Activated CD4-positive, alpha-beta T cell treated with anti-CD3 and anti-CD28 coated beads, Interleukin-2, amount 10 ng/mL, durations not matched to agents 24 days and 14 days (primary cell): ENCODE results near the gene PNO1. TPM values are rescaled to one million over a fixed set of nuclear protein-coding genes. Genes with fewer than 3 reads are reported as not detected.
"Not testable (repeated sequence)": the region's sequence is repeated elsewhere in the genome, so short reads cannot be mapped to it uniquely, and the experiment has no call there.

ENCODE experiments used
- DNase-seq: peaks from one replicate; pipeline ENCODE4 v3.0.0; 2022
- H3K27ac Mint-ChIP-seq: one replicate; pipeline ENCODE4 v1.8.0; 2022; ENCODE audit warnings: mild to moderate bottlenecking, mixed read lengths
- H3K27me3 Mint-ChIP-seq: one replicate; pipeline ENCODE4 v1.8.0; 2022; ENCODE audit warnings: mixed read lengths
- H3K36me3 Mint-ChIP-seq: one replicate; pipeline ENCODE4 v1.8.0; 2022; ENCODE audit warnings: low read depth, mild to moderate bottlenecking, mixed read lengths
- H3K4me1 Mint-ChIP-seq: one replicate; pipeline ENCODE4 v1.8.0; 2021; ENCODE audit warnings: mixed read lengths
- H3K4me3 Mint-ChIP-seq: one replicate; pipeline ENCODE4 v1.8.0; 2022; ENCODE audit warnings: mild to moderate bottlenecking, moderate library complexity, mixed read lengths
- H3K9me3 Mint-ChIP-seq: one replicate; pipeline ENCODE4 v1.8.0; 2021; ENCODE audit warnings: mixed read lengths
- intact Hi-C: fragments of 100-400 bp; cut with micrococcal nuclease; formaldehyde crosslinking; loops from one replicate; pipeline ENCODE4 v1.15.1; 2023
- total RNA-seq: library from RNA; stranded (reverse); gene quantifications from 2 replicates; pipeline ENCODE4 v1.2.3, GENCODE V29; 2022

Gene PNO1
- total RNA-seq, 1 donor from 2014 or later = 38.4 TPM

- no peak for DNase-seq
- H3K36me3 Mint-ChIP-seq = peaks cover 34% of the 10 kb centered on the region
- H3K4me1 Mint-ChIP-seq = peaks cover 14% of the 10 kb centered on the region
- no peaks in the 10 kb centered on the region for H3K9me3 Mint-ChIP-seq
- no peak overlapping the region for H3K27ac Mint-ChIP-seq
- H3K27me3 Mint-ChIP-seq = no peaks in the 10 kb centered on the region
- no peak overlapping the region for H3K4me3 Mint-ChIP-seq
- intact Hi-C loops = no loop called here
Observed at GRCh38 chr2:68171684-68172083, 14.0 kb downstream of the PNO1 start.

- DNase-seq = no peak
- H3K9me3 Mint-ChIP-seq = no peaks in the 10 kb centered on the region
- intact Hi-C loops = no loop called here
- H3K27ac Mint-ChIP-seq = no peak overlapping the region
- no peak overlapping the region for H3K4me3 Mint-ChIP-seq
- peaks cover 32% of the 10 kb centered on the region for H3K36me3 Mint-ChIP-seq
- H3K4me1 Mint-ChIP-seq = peaks cover 14% of the 10 kb centered on the region
- H3K27me3 Mint-ChIP-seq = no peaks in the 10 kb centered on the region
Observed at GRCh38 chr2:68172521-68172920, 14.8 kb downstream of the PNO1 start.

GRCh38 chr2:68172990-68173700, 15.5 kb downstream of the PNO1 start:
- Mint-ChIP-seq H3K36me3 (peaks cover 29% of the 10 kb centered on the region), H3K27ac (no peak overlapping the region)
- intact Hi-C loops = no loop called here

GRCh38 chr2:68175210-68175609, 17.5 kb downstream of the PNO1 start:
- DNase-seq = peak; percentile 48
- H3K4me3 Mint-ChIP-seq, intact Hi-C loops, H3K9me3 Mint-ChIP-seq, H3K27me3 Mint-ChIP-seq, H3K27ac Mint-ChIP-seq, H3K4me1 Mint-ChIP-seq: not testable (repeated sequence)
- H3K36me3 Mint-ChIP-seq = peaks cover 39% of the 10 kb centered on the region

More at GRCh38 chr2:68172990-68173700, 15.5 kb downstream of the PNO1 start:
- DNase-seq = no peak
- peaks cover 9% of the 10 kb centered on the region for H3K4me1 Mint-ChIP-seq
- no peak overlapping the region for H3K4me3 Mint-ChIP-seq
- no peaks in the 10 kb centered on the region for H3K27me3 Mint-ChIP-seq
- no peaks in the 10 kb centered on the region for H3K9me3 Mint-ChIP-seq

DNA sequence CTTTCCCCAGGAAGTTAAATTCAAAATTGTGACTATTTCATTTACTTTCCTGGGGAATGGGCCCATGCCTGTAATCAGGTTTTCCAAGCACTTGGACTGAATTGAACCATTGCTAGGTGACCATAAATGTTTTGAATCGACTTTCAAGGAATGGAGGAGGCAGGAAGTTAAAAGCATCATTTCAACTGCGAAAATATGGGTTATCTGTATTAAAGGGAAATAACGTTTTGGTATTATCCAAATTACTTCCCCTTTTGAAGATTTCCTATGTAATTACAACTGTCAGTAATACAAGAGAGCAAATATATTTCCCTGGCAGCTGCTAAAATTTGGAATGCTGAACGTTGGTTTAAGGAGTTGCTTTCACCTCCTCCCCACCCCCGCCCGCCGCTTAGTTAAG, 19.0 kb downstream of the PNO1 start:
- H3K36me3 Mint-ChIP-seq = peaks cover 44% of the 10 kb centered on the region

DNA sequence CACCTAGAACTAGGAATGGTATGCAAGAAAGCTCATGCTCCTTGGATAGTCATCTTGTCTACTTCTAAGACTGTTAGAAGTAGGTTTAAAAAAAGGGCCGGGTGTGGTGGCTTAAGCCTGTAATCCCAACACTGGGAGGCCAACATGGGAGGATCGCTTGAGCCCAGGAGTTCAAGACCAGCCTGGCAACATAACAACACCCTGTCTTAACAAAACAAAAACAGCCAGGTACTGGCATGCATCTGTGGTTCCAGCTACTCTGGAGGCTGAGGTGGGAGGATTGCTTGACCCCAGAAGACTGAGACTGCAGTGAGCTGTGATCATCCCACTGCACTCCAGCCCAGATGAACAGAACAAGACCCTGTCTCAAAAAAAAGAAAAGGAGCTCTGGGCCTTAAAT, 19.9 kb downstream of the PNO1 start:
- no peak for DNase-seq
- peaks cover 6% of the 10 kb centered on the region for H3K4me1 Mint-ChIP-seq
- H3K4me3 Mint-ChIP-seq = no peak overlapping the region
- intact Hi-C loops = no loop called here
- H3K27ac Mint-ChIP-seq = no peak overlapping the region
- H3K27me3 Mint-ChIP-seq = no peaks in the 10 kb centered on the region
- H3K36me3 Mint-ChIP-seq = peaks cover 49% of the 10 kb centered on the region
- H3K9me3 Mint-ChIP-seq = no peaks in the 10 kb centered on the region

More for the DNA sequence above, 19.0 kb downstream of the PNO1 start:
- no peak overlapping the region for H3K27ac Mint-ChIP-seq
- no peak overlapping the region for H3K4me3 Mint-ChIP-seq
- DNase-seq = no peak
- no peaks in the 10 kb centered on the region for H3K27me3 Mint-ChIP-seq
- H3K4me1 Mint-ChIP-seq = peaks cover 7% of the 10 kb centered on the region
- H3K9me3 Mint-ChIP-seq = no peaks in the 10 kb centered on the region
- intact Hi-C loops = no loop called here

GRCh38 chr2:68178432-68178831, 20.7 kb downstream of the PNO1 start:
- no peak overlapping the region for H3K4me3 Mint-ChIP-seq
- H3K27ac Mint-ChIP-seq = no peak overlapping the region
- H3K36me3 Mint-ChIP-seq = peaks cover 48% of the 10 kb centered on the region
- H3K4me1 Mint-ChIP-seq = peaks cover 4% of the 10 kb centered on the region
- intact Hi-C loops = no loop called here
- no peaks in the 10 kb centered on the region for H3K9me3 Mint-ChIP-seq
- DNase-seq = no peak
- no peaks in the 10 kb centered on the region for H3K27me3 Mint-ChIP-seq

DNA sequence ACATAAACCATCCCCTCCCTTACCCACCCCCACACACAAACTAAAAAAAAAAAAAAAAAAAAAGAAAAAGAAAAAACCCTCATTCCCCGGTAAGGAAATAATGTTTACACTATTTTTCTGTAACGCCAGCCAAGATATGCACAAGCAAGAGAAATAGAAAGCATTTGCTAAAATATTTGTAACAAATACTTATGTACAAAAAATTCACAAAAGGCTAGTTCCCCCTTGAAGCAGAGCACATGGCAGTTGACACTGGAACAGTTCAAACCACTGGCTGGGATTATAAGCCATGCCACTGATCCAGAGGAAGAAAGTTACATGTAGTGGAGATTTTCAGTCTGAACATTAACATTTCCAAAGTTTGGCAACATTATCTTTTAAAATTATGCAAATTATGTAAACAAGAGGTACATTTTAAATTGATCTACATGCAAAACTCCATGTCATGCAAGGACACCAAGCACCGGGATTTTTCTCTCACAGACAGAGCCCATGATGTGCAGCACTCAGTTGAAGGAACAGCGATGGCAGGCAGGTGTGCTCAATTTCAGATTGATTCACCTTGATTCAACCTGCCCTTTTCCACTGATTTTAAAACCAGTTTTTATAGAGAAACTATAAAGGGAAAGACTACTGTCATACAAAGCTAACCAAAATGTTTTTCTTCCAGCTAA, 21.4 kb downstream of the PNO1 start:
- H3K4me3 Mint-ChIP-seq = no peak overlapping the region
- DNase-seq = peak; percentile 47
- H3K27me3 Mint-ChIP-seq = no peaks in the 10 kb centered on the region
- peaks cover 4% of the 10 kb centered on the region for H3K4me1 Mint-ChIP-seq
- H3K9me3 Mint-ChIP-seq = no peaks in the 10 kb centered on the region
- intact Hi-C loops = no loop called here
- H3K27ac Mint-ChIP-seq = no peak overlapping the region
- H3K36me3 Mint-ChIP-seq = peaks cover 47% of the 10 kb centered on the region

GRCh38 chr2:68182902-68183301, 25.2 kb downstream of the PNO1 start:
- Mint-ChIP-seq H3K36me3 (peaks cover 44% of the 10 kb centered on the region), H3K4me3 (no peak overlapping the region), H3K27me3 (no peaks in the 10 kb centered on the region), H3K4me1 (peaks cover 5% of the 10 kb centered on the region), H3K27ac (no peak overlapping the region), H3K9me3 (no peaks in the 10 kb centered on the region)
- DNase-seq = no peak
- intact Hi-C loops = no loop called here

GRCh38 chr2:68185541-68186164, 28.0 kb downstream of the PNO1 start:
- H3K4me3 Mint-ChIP-seq = no peak overlapping the region
- no peaks in the 10 kb centered on the region for H3K9me3 Mint-ChIP-seq
- no peaks in the 10 kb centered on the region for H3K27me3 Mint-ChIP-seq
- H3K36me3 Mint-ChIP-seq = peaks cover 30% of the 10 kb centered on the region
- intact Hi-C loops = loop anchor here (1.0 kb wide), 1 partner anchor 63 kb away; no protein-coding TSS in a partner anchor
- H3K4me1 Mint-ChIP-seq = peaks cover 15% of the 10 kb centered on the region
- peak; percentile 84 for DNase-seq
- no peak overlapping the region for H3K27ac Mint-ChIP-seq

GRCh38 chr2:68187329-68187728, 29.6 kb downstream of the PNO1 start:
- H3K4me1 Mint-ChIP-seq = peaks cover 22% of the 10 kb centered on the region
- intact Hi-C loops = no loop called here
- no peak overlapping the region for H3K4me3 Mint-ChIP-seq
- H3K27me3 Mint-ChIP-seq = no peaks in the 10 kb centered on the region
- no peak for DNase-seq
- no peak overlapping the region for H3K27ac Mint-ChIP-seq
- H3K9me3 Mint-ChIP-seq = no peaks in the 10 kb centered on the region
- H3K36me3 Mint-ChIP-seq = peaks cover 21% of the 10 kb centered on the region

GRCh38 chr2:68188831-68189230, 31.1 kb downstream of the PNO1 start:
- Mint-ChIP-seq H3K4me3 (no peak overlapping the region), H3K27ac (no peak overlapping the region), H3K27me3 (no peaks in the 10 kb centered on the region), H3K9me3 (no peaks in the 10 kb centered on the region), H3K4me1 (peaks cover 26% of the 10 kb centered on the region), H3K36me3 (peaks cover 13% of the 10 kb centered on the region)
- peak; percentile 51 for DNase-seq
- intact Hi-C loops = no loop called here

- Mint-ChIP-seq H3K9me3 (no peaks in the 10 kb centered on the region), H3K27me3 (no peaks in the 10 kb centered on the region), H3K4me1 (peaks cover 24% of the 10 kb centered on the region), H3K36me3 (peaks cover 7% of the 10 kb centered on the region), H3K4me3 (no peak overlapping the region), H3K27ac (peak overlapping the region; percentile 80)
- intact Hi-C loops = no loop called here
- peak; percentile 53 for DNase-seq
Observed at GRCh38 chr2:68189991-68190784, 32.5 kb downstream of the PNO1 start.
